Tibial nerve (tissue), 4 donors: ENCODE data around the gene EFCAB11.

Experiments
- CTCF ChIP-seq, 5 experiments: fragments of 200-600 bp in 3 of 5; fragments of 450-650 bp in 2 of 5; sonication (generic) in 3 of 5; IDR thresholded peaks; one replicate each; pipeline ENCODE4 v1.5.1; 2016 to 2019; ENCODE audit warnings: antibody characterized with exemption in 5 of 5, mild to moderate bottlenecking in 3 of 5, moderate library complexity in 2 of 5
- EP300 ChIP-seq, 2 donors: sonication (generic); formaldehyde crosslinking; IDR thresholded peaks; one replicate each; pipeline ENCODE4 v1.6.1; 2017; ENCODE audit warnings: antibody characterized with exemption in 2 of 2, mild to moderate bottlenecking in 1 of 2
- POLR2A ChIP-seq, 2 donors: fragments of 450-650 bp; IDR thresholded peaks; one replicate each; pipeline ENCODE4 v1.6.1; 2017; ENCODE audit warnings: antibody characterized with exemption in 2 of 2, mild to moderate bottlenecking in 2 of 2, moderate library complexity in 2 of 2

GRCh38 chr14:89912667-89913211, 41.8 kb downstream of the EFCAB11 start:
- TF ChIP-seq POLR2A (IDR thresholded peaks at IDR 0.05) (no peak), CTCF (IDR thresholded peaks at IDR 0.05) (no peak), EP300 (IDR thresholded peaks at IDR 0.05) (peak in 1 of 2 donors; percentile 79)
